HepG2 (cell line): ENCODE measurements around the gene TRAPPC12. TPM values are rescaled to one million over a fixed set of nuclear protein-coding genes. Genes with fewer than 3 reads are reported as not detected.

ENCODE experiments used
- ADNP ChIP-seq: sonication (generic); formaldehyde crosslinking; IDR thresholded peaks from 2 replicates; pipeline ENCODE4 v1.4.0; 2020; ENCODE audit warnings: missing genetic modification reagents
- ARID5B ChIP-seq: IDR thresholded peaks from 2 replicates; pipeline ENCODE4 v1.4.0; 2020; ENCODE audit warnings: mild to moderate bottlenecking, missing genetic modification reagents
- CBX2 ChIP-seq, 2 experiments: fragments of 200-600 bp in 1 of 2; sonication (generic); formaldehyde crosslinking in 1 of 2; IDR thresholded peaks; 2 replicates each; pipeline versions ENCODE4 v1.7.0 to v1.8.1; 2018 to 2022; ENCODE audit warnings: low read depth in 2 of 2, low read length in 1 of 2, mild to moderate bottlenecking in 1 of 2, missing genetic modification reagents in 1 of 2
- CEBPG ChIP-seq: IDR thresholded peaks from 2 replicates; pipeline ENCODE4 v1.6.1; 2016
- JUND ChIP-seq: sonication (generic); formaldehyde crosslinking; IDR thresholded peaks from 2 replicates; pipeline ENCODE4 v1.8.0; 2022; ENCODE audit warnings: mild to moderate bottlenecking, missing genetic modification reagents
- NFIC ChIP-seq: IDR thresholded peaks from 2 replicates; pipeline ENCODE4 v1.6.1; 2012; ENCODE audit warnings: mild to moderate bottlenecking, low read length, inconsistent platforms
- PITX1 ChIP-seq: sonication (generic); formaldehyde crosslinking; IDR thresholded peaks from 2 replicates; pipeline ENCODE4 v1.5.1; 2020; ENCODE audit warnings: mild to moderate bottlenecking, missing genetic modification reagents
- RBM39 ChIP-seq: fragments of 200-400 bp; formaldehyde crosslinking; IDR thresholded peaks from one replicate; pipeline ENCODE4 v1.6.1; 2018; ENCODE audit warnings: antibody characterized with exemption, mild to moderate bottlenecking, low read depth, low read length; ENCODE audit not compliant: poor library complexity, severe bottlenecking
- SMAD3 ChIP-seq: sonication (generic); formaldehyde crosslinking; IDR thresholded peaks from 2 replicates; pipeline ENCODE4 v1.4.0; 2020; ENCODE audit warnings: missing genetic modification reagents
- TOPORS ChIP-seq: sonication (generic); formaldehyde crosslinking; IDR thresholded peaks from 2 replicates; pipeline ENCODE4 v1.8.0; 2023; ENCODE audit warnings: mild to moderate bottlenecking, missing genetic modification reagents
- ZBTB3 ChIP-seq: sonication (generic); formaldehyde crosslinking; IDR thresholded peaks from 2 replicates; pipeline ENCODE4 v1.4.0; 2020; ENCODE audit warnings: low read depth, mild to moderate bottlenecking, moderate library complexity, missing genetic modification reagents, borderline replicate concordance
- ZBTB7A ChIP-seq: sonication (generic); formaldehyde crosslinking; IDR thresholded peaks from 2 replicates; pipeline ENCODE4 v1.8.0; 2022; ENCODE audit warnings: mild to moderate bottlenecking, missing genetic modification reagents
- ZNF136 ChIP-seq: sonication (generic); formaldehyde crosslinking; IDR thresholded peaks from 2 replicates; pipeline ENCODE4 v1.8.1; 2022; ENCODE audit warnings: low read depth, mild to moderate bottlenecking, moderate library complexity, missing genetic modification reagents
- ZNF263 ChIP-seq: sonication (generic); formaldehyde crosslinking; IDR thresholded peaks from 2 replicates; pipeline ENCODE4 v1.4.0; 2020; ENCODE audit warnings: missing genetic modification reagents
- ZNF513 ChIP-seq: sonication (generic); formaldehyde crosslinking; conservative IDR thresholded peaks from 2 replicates; pipeline ENCODE4 v1.5.0; 2020; ENCODE audit warnings: missing genetic modification reagents
- ZNF75D ChIP-seq: sonication (generic); formaldehyde crosslinking; IDR thresholded peaks from 2 replicates; pipeline ENCODE4 v1.8.1; 2023; ENCODE audit warnings: missing genetic modification reagents, mild to moderate bottlenecking, borderline replicate concordance
- polyA plus RNA-seq, 8 experiments: library from polyadenylated mRNA; depleted of rRNA in 3 of 8; stranded (reverse) in 7 of 8; unstranded in 1 of 8; fragments of >200 nt; fragmentation: Illumina TruSeq in 4 of 8; extraction: Trizol in 4 of 8; gene quantifications; 2 replicates each; pipeline versions ENCODE4 v1.2.1 to v1.2.3, GENCODE V29; 2011 to 2016; ENCODE audit warnings: low read depth in 4 of 8, missing spikeins in 1 of 8, mixed read lengths in 1 of 8; ENCODE audit not compliant: insufficient read depth in 1 of 8
- total RNA-seq, 5 experiments: library from RNA; depleted of rRNA; stranded (reverse); fragments of >200 nt; fragmentation: Illumina TruSeq; extraction: Trizol; gene quantifications; 2 replicates each; pipeline ENCODE4 v1.2.3, GENCODE V29; 2016; ENCODE audit warnings: low read depth in 1 of 5
- TF ChIP-seq, protein P1 (sequence below): sonication (generic); formaldehyde crosslinking; IDR thresholded peaks from 2 replicates; pipeline ENCODE4 v1.4.0; 2020; ENCODE audit warnings: missing genetic modification reagents, borderline replicate concordance
- TF ChIP-seq, protein P2 (sequence below): sonication (generic); formaldehyde crosslinking; conservative IDR thresholded peaks from 2 replicates; pipeline ENCODE4 v1.4.0; 2020; ENCODE audit warnings: missing genetic modification reagents

The TRAPPC12 gene
- total and polyA plus RNA-seq, 2 of the 13 experiments (the other 11 are each of a cell fraction or from before 2014, with no cell fraction given): 46.4 to 97.7 TPM

- TF ChIP-seq ZBTB3 (CRISPR knock-in tag) (peak; percentile 76), CEBPG (CRISPR knock-in tag) (peak; percentile 85), ARID5B (peak; percentile 51), PITX1 (peak; percentile 90), ZNF263 (CRISPR knock-in tag) (peak; percentile 77), TOPORS (CRISPR knock-in tag) (peak; percentile 97), JUND (CRISPR knock-in tag) (peak; percentile 85; the same call in 1 of the 2 replicates), NFIC (0 out of 2 replicates have a peak, but pooled peaks have one; percentile 43), CBX2 (IDR thresholded peaks at IDR 0.05; ENCODE audit: low read depth, low read length) (no peak; the same call in 1 of the 2 replicates), CBX2 (CRISPR knock-in tag; IDR thresholded peaks at IDR 0.05; ENCODE audit: low read depth) (no peak; the same call in 1 of the 2 replicates), RBM39 (peak; percentile 96), ZNF513 (CRISPR knock-in tag) (no peak; the same call in 1 of the 2 replicates), ZBTB7A (no peak; the same call in none of the 2 replicates), SMAD3 (CRISPR knock-in tag) (no peak; the same call in 1 of the 2 replicates), ADNP (CRISPR knock-in tag) (no peak; the same call in 1 of the 2 replicates), ZNF136 (CRISPR knock-in tag) (peak; percentile 98), ZNF75D (CRISPR knock-in tag) (no peak)
- TF ChIP-seq, protein P1, sequence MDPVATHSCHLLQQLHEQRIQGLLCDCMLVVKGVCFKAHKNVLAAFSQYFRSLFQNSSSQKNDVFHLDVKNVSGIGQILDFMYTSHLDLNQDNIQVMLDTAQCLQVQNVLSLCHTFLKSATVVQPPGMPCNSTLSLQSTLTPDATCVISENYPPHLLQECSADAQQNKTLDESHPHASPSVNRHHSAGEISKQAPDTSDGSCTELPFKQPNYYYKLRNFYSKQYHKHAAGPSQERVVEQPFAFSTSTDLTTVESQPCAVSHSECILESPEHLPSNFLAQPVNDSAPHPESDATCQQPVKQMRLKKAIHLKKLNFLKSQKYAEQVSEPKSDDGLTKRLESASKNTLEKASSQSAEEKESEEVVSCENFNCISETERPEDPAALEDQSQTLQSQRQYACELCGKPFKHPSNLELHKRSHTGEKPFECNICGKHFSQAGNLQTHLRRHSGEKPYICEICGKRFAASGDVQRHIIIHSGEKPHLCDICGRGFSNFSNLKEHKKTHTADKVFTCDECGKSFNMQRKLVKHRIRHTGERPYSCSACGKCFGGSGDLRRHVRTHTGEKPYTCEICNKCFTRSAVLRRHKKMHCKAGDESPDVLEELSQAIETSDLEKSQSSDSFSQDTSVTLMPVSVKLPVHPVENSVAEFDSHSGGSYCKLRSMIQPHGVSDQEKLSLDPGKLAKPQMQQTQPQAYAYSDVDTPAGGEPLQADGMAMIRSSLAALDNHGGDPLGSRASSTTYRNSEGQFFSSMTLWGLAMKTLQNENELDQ (CRISPR knock-in tag): no peak; the same call in 1 of the 2 replicates
- TF ChIP-seq, protein P2, sequence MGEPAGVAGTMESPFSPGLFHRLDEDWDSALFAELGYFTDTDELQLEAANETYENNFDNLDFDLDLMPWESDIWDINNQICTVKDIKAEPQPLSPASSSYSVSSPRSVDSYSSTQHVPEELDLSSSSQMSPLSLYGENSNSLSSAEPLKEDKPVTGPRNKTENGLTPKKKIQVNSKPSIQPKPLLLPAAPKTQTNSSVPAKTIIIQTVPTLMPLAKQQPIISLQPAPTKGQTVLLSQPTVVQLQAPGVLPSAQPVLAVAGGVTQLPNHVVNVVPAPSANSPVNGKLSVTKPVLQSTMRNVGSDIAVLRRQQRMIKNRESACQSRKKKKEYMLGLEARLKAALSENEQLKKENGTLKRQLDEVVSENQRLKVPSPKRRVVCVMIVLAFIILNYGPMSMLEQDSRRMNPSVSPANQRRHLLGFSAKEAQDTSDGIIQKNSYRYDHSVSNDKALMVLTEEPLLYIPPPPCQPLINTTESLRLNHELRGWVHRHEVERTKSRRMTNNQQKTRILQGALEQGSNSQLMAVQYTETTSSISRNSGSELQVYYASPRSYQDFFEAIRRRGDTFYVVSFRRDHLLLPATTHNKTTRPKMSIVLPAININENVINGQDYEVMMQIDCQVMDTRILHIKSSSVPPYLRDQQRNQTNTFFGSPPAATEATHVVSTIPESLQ: peak; percentile 48; the same call in 1 of the 2 replicates
Observed at GRCh38 chr2:3379647-3380534, at the start of gene TRAPPC12 (continued).
